MM.1S (cell line): ENCODE results near the gene RPL19.

ENCODE experiments used
- DNase-seq: peaks from one replicate; pipeline ENCODE4 v3.0.0-alpha.2; 2015
- H2AFZ ChIP-seq: fragments of 300-600 bp; sonication (generic); 2 replicates; pipeline ENCODE4 v1.6.0; 2016; ENCODE audit warnings: antibody characterized with exemption, low read length
- H3F3A ChIP-seq: fragments of 300-600 bp; sonication (generic); 2 replicates; pipeline ENCODE4 v1.6.1; 2016; ENCODE audit warnings: mild to moderate bottlenecking, antibody characterized with exemption, low read length, moderate library complexity, mixed read lengths; ENCODE audit not compliant: insufficient read depth
- H3K27ac ChIP-seq: fragments of 300-600 bp; sonication (generic); 2 replicates; pipeline ENCODE4 v1.5.1; 2016; ENCODE audit warnings: mild to moderate bottlenecking, low read length
- H3K27me3 ChIP-seq: fragments of 300-600 bp; sonication (generic); replicated peaks from 2 replicates; pipeline ENCODE4 v1.6.0; 2016; ENCODE audit warnings: low read length; ENCODE audit not compliant: insufficient read depth
- H3K36me3 ChIP-seq: fragments of 300-600 bp; sonication (generic); replicated peaks from 2 replicates; pipeline ENCODE4 v1.6.1; 2016; ENCODE audit warnings: mild to moderate bottlenecking, low read length, mixed read lengths; ENCODE audit not compliant: insufficient read depth
- H3K4me1 ChIP-seq: fragments of 300-600 bp; sonication (generic); 2 replicates; pipeline ENCODE4 v1.6.1; 2016; ENCODE audit warnings: low read length, mixed read lengths
- H3K4me2 ChIP-seq: fragments of 300-600 bp; sonication (generic); 2 replicates; pipeline ENCODE4 v1.6.0; 2016; ENCODE audit warnings: low read depth, low read length
- H3K4me3 ChIP-seq: fragments of 300-600 bp; sonication (generic); 2 replicates; pipeline ENCODE4 v1.5.1; 2016; ENCODE audit warnings: low read length, mixed read lengths
- H3K79me2 ChIP-seq: fragments of 300-600 bp; sonication (generic); 2 replicates; pipeline ENCODE4 v1.6.1; 2016; ENCODE audit warnings: mixed run types, low read length, mixed read lengths
- H3K9ac ChIP-seq: fragments of 300-600 bp; sonication (generic); 2 replicates; pipeline ENCODE4 v1.6.1; 2016; ENCODE audit warnings: low read length, mixed read lengths
- H3K9me2 ChIP-seq: fragments of 300-600 bp; sonication (generic); replicated peaks from 2 replicates; pipeline ENCODE4 v1.6.1; 2016; ENCODE audit warnings: mild to moderate bottlenecking, low read length, mixed read lengths; ENCODE audit not compliant: insufficient read depth
- H3K9me3 ChIP-seq: fragments of 300-600 bp; sonication (generic); replicated peaks from 2 replicates; pipeline ENCODE4 v1.6.1; 2016; ENCODE audit warnings: mild to moderate bottlenecking, low read length, mixed read lengths; ENCODE audit not compliant: insufficient read depth
- H4K20me1 ChIP-seq: fragments of 300-600 bp; sonication (generic); 2 replicates; pipeline ENCODE4 v1.6.1; 2016; ENCODE audit warnings: mild to moderate bottlenecking, low read length, moderate library complexity, mixed read lengths; ENCODE audit not compliant: insufficient read depth
- CTCF ChIP-seq: fragments of 300-600 bp; sonication (generic); IDR thresholded peaks from 2 replicates; pipeline ENCODE4 v1.5.1; 2016; ENCODE audit warnings: antibody characterized with exemption, low read length, mixed read lengths
- EZH2 ChIP-seq: fragments of 300-600 bp; sonication (generic); optimal IDR thresholded peaks from 2 replicates; pipeline ENCODE3; 2017; ENCODE audit warnings: low read depth, mild to moderate bottlenecking, antibody characterized with exemption, low read length, mixed read lengths
- EZH2phosphoT487 ChIP-seq: fragments of 300-600 bp; sonication (generic); IDR thresholded peaks from 2 replicates; pipeline ENCODE4 v1.6.1; 2018; ENCODE audit warnings: antibody characterized with exemption, low read length

The RPL19 gene

GRCh38 chr17:39156491-39156890, 43.6 kb upstream of the RPL19 start:
- Histone ChIP-seq H3K36me3 (no peaks in the 10 kb centered on the region), H3K27me3 (peaks cover 10% of the 10 kb centered on the region; the same call in 1 of the 2 replicates), H2AFZ (no peak overlapping the region), H3K4me1 (peaks cover 6% of the 10 kb centered on the region), H3K9me3 (no peaks in the 10 kb centered on the region), H4K20me1 (no peaks in the 10 kb centered on the region), H3K79me2 (no peaks in the 10 kb centered on the region), H3K9ac (no peak overlapping the region), H3K27ac (no peak overlapping the region), H3K4me3 (no peak overlapping the region), H3K9me2 (no peaks in the 10 kb centered on the region), H3K4me2 (no peak overlapping the region), H3F3A (peaks cover 15% of the 10 kb centered on the region)
- no peak for DNase-seq
- TF ChIP-seq CTCF (no peak), EZH2phosphoT487 (no peak), EZH2 (no peak)

- H2AFZ ChIP-seq: no peak overlapping the region
- no peak overlapping the region for H3K4me2 ChIP-seq
- H3K9ac ChIP-seq: no peak overlapping the region
- no peaks in the 10 kb centered on the region for H3K79me2 ChIP-seq
- no peaks in the 10 kb centered on the region for H3K9me2 ChIP-seq
- H3K36me3 ChIP-seq: no peaks in the 10 kb centered on the region
- TF ChIP-seq EZH2phosphoT487: no peak
- TF ChIP-seq EZH2: no peak
- TF ChIP-seq CTCF: no peak
- H3K27ac ChIP-seq: no peak overlapping the region
- no peaks in the 10 kb centered on the region for H4K20me1 ChIP-seq
- H3K4me3 ChIP-seq: no peak overlapping the region
- no peak for DNase-seq
- H3K9me3 ChIP-seq: no peaks in the 10 kb centered on the region
- 0 out of 2 replicates have a peak, but pooled peaks cover 10% of the 10 kb centered on the region for H3K27me3 ChIP-seq
- H3K4me1 ChIP-seq: no peaks in the 10 kb centered on the region
- H3F3A ChIP-seq: peaks cover 6% of the 10 kb centered on the region; the same call in 1 of the 2 replicates
These were observed 41.5 kb upstream of the RPL19 start for GRCh38 chr17:39158623-39159022.

DNA sequence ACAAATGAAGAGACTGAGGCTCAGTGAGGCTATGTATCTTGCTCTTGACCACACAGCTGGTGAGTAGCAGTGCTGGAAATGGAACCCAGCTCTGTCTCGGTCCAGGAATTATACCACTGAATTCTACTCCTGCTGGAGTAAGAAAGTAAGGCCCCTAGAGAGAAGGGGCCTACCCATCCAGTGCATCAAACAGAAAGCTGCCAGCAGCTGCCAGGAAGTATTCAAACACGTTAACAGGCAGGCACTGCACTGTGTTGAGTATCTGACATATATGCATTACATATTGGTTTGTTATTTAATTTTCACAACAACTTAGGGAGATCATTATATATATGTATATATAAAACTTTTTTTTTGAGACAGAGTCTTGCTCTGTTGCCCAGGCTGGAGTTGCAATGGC, 38.1 kb upstream of the RPL19 start:
- H4K20me1 ChIP-seq: no peaks in the 10 kb centered on the region
- H3K27ac ChIP-seq: no peak overlapping the region
- no peak for TF ChIP-seq EZH2
- TF ChIP-seq EZH2phosphoT487: no peak
- no peak for TF ChIP-seq CTCF
- H3K9me2 ChIP-seq: no peaks in the 10 kb centered on the region
- no peak overlapping the region for H3K4me2 ChIP-seq
- no peaks in the 10 kb centered on the region for H3K9me3 ChIP-seq
- no peak overlapping the region for H2AFZ ChIP-seq
- no peaks in the 10 kb centered on the region for H3K36me3 ChIP-seq
- no peak overlapping the region for H3K4me3 ChIP-seq
- peaks cover 4% of the 10 kb centered on the region; the same call in 1 of the 2 replicates for H3F3A ChIP-seq
- peaks cover 6% of the 10 kb centered on the region for H3K4me1 ChIP-seq
- H3K79me2 ChIP-seq: no peaks in the 10 kb centered on the region
- H3K9ac ChIP-seq: no peak overlapping the region
- H3K27me3 ChIP-seq: 0 out of 2 replicates have a peak, but pooled peaks cover 3% of the 10 kb centered on the region
- no peak for DNase-seq
